ENCODE results near the gene MISP.

Gene MISP

DNA sequence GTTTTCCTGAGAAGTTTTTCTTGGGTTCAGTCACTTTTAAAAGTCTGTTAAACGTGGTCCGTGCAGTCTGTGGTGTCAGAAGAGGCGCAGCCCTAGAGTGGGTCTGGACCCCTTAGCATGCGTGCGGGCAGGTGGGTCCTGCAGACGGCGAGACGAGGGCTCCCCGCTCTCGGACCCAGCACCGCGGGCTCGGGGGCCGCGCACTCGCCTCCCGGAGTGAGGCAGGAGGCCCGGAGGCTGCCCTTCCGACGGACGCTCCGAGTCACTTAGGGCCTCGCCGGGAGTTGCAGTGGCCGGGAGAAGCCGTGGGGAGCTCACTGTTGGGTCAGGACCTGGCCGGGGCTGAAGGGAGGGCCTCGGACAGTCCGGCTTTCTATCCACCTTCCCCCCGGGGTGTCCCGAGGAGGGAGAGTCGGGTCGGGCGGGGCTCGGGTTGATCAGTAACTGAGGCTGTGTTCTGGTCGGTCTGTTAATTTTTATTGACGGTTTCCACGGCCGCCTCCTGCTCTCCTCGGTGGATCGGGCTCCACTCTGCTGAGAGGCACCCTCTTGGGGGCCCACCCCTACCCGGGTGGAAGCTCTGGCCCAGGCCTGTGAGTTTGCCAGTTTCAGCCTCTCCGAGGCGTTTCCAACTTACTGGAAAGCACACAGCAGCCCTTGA, 47.6 kb downstream of the MISP start:
- peak in 3 of 4 experiments; percentile 12 to 38 (median 19) for DNase-seq

DNA sequence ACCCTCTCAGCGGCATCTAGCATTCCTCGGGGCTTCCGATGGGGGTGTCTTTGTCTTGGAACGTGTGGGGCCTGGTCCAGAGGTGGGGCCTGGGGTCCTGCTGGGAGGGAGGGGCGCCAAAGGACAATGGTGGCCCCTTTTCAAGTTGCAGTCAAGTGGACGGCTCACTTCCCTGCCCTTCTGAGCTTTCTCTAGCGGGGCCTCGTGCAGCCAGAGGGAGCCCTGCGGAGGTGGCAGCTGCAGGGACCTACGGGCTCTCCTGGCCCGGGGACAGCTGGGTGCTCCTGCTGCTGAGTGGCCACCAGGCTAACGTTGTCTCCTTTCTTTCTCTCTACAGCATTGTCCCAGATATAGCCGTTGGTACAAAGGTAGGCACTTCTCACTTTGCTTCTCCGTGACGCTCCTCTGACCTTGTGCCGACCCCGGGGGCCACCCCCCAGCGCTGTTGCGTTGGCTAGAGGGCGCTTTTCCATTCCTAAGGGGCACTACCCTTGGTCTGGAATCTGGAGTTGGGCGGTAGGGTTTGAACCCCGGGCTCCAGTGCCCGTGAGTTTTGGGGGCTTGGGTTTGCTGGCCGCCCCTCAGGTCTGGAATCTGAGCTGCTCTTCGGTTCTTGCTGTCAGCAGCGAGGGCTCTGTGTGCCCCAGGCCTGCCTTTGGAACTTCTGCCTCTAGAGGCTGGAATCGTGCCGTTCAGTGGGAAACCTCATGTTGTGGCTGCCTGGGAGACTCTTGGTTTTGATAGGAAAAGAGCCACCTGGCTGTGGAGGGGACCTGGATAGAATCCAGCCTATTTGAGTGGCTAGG, 48.4 kb downstream of the MISP start:
- peak; percentile 43 to 73 (median 60) for DNase-seq

DNA sequence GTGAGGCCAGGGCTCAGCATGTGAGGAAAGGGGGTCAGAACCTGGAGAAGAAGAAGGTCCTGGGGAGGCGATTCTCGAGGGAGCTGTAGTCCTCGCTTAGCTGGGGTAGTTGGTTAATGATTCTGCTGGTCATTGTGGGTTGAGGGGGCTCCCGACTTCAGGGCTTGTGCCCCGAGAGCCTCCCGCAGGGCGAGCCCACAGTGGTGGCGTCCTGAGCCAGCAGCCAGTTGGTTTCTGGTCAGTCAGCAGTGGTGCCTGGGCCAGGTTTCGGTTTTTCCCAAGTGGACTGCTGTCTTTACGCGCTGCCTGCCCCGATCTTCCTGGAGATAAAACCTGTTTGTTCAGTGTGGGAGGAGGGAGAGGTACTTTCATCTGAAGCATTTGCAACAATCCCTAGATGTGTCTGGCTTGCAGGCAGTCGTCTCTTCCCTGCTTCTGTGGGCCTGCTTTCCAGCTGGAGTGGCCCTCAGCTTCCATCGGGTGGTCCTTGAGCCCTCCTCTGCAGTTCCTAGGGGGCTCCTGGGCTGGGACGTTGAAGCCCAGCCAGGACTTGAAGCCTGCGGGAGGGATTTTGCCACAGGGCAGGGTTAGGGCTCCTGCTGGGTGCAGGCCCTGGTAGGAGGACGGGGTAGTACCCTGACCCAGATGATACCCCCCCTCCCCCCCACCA, 49.6 kb downstream of the MISP start:
- DNase-seq, result no peak

DNA sequence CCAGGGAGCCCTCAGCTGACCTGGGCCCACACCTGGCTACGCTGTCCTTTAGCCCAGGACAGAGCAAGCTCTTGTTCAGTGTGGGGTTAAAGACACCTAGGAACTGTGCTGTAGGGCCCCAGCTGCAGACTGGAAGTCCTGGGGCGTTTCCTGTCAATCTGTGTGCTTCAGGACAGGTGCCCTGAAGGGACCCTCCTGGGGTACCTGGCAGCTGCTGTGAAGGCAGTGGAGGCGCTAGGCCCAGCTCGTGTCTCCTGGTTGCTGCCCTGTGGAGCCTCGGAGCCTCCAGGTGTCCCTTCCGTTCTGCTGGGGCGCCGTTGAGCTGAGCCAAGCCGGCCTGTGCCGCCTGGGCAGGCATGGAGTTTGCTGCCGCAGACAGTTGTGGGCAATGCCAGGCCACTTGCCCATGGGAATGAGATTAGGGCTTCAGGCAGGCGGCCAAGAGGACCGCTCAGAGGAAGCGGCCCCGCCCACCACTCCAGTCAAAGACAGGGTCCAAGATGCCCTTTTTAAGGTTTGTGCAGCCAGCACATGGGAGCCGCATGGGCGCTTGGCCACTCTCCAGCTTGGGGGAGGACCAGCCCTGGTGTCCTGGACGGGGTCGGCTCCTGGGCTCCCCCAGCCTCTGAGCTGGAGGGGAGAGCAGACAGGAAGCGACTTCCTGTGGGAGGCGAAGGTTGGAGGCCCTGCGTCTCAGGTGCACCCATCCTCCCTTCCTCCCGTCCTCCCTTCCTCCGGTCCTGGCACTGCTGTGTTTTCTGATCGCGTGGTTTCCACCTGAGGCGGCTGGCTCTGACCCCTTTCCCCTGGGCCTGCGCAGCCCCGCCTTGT, 50.3 kb downstream of the MISP start:
- DNase-seq, result peak; percentile 22 to 49 (median 33)

DNA sequence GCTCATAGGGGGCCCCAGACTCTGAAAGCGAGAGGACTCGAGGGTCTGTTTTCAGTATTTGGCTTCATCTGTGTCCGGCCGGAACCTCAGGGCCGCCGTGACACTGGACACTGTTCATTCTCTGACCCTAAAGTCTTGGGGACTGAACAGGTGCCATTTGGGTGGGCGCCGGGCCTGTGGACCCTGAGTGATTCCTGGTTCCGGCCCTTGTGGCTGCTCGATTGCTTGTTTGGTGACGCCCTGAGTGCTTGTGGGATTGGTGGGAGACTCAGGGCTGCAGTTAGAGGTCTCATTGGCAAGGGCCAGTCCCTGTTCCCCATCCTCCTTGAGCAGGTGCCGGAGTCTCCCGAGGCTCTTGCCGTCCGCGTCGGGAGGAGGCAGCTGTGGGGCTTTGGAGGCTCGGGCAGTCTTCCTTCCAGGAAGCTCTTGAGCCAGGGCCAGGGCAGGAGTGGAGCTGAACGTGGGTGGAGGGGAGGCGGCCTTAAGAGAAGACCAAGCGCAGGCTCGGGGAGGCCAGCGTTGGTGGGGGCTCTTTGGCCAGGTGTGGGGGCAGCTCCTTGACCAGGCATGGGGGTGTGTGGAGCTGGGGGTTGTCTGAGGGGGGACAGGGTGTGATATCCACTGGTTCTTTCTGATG, 51.1 kb downstream of the MISP start:
- no peak for DNase-seq

DNA sequence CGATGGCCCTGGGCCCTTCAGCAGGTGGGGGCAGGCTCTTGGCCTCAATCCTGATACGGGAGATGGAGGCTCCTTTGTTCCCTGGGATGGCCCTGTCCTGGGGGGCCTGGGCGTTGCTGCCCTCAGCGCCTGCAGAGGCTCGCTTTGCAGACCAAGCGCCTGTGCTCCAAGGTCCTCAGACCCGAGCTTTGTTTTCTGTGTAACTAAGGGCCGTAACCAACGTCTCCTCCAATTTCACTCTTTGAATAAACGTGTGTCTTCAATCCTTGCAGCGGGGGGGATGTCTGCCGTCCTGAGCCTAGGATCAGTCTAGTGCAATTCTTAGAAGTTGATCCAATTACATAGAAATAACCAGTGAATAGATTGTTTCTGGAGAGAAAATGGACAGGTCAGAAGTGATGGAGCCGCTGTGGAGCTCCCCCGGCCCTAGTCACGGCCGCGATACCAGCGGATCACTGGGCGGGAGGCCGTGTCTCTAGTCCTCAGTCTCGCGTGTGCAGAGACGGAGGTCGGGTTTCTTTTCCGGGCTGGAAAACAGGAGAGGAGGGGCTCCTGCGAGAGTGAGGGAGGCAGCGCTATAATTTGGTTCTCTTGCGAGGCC, 51.7 kb downstream of the MISP start:
- no peak for DNase-seq

DNA sequence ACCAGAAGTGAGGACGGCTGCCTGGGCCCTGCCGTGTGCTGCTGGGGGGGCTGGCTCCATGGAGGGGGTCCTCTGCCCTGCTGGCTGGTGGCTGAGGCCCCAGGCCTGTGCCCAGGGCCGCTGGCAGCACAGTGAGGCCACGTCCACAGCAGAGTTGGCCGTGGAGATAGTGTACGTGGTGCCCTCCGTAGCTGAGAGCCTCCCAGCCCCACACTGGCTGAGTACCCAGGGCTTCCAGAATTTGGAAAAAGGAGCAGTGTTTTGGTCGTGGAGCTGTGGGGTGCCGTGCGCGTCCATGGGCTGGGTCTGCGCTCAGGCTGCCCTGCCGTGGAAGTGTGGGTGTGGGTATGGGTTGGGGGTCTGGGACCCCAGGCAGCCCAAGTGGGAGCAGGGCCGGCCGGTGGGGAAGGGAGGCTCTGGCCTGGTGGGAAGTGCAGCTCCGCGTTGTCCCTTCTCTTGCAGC, 52.2 kb downstream of the MISP start:
- DNase-seq, result no peak

DNA sequence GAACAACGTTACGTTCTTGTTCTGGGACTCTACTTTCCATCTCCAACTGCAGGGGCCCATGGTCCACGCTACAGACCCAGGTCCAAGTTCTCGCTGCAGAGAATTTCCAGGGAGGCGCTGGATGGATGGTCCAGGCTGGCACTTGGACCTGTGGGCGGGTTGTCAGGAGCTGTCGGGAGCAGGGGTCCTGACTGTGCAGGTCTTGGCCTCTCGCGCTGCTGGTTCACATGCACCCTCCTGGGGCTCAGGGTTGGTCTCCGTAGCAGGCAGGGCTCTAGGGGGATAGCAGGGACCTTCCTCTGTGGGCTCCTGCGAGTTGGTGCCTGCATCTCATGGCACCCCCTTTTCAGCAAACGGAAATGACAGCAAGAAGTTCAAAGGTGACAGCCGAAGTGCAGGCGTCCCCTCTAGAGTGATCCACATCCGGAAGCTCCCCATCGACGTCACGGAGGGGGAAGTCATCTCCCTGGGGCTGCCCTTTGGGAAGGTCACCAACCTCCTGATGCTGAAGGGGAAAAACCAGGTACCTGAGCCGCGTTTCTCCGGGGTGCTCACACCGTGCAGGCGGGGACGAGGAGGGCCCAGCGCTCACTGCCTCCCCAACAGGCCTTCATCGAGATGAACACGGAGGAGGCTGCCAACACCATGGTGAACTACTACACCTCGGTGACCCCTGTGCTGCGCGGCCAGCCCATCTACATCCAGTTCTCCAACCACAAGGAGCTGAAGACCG, 52.9 kb downstream of the MISP start:
- no peak for DNase-seq

DNA sequence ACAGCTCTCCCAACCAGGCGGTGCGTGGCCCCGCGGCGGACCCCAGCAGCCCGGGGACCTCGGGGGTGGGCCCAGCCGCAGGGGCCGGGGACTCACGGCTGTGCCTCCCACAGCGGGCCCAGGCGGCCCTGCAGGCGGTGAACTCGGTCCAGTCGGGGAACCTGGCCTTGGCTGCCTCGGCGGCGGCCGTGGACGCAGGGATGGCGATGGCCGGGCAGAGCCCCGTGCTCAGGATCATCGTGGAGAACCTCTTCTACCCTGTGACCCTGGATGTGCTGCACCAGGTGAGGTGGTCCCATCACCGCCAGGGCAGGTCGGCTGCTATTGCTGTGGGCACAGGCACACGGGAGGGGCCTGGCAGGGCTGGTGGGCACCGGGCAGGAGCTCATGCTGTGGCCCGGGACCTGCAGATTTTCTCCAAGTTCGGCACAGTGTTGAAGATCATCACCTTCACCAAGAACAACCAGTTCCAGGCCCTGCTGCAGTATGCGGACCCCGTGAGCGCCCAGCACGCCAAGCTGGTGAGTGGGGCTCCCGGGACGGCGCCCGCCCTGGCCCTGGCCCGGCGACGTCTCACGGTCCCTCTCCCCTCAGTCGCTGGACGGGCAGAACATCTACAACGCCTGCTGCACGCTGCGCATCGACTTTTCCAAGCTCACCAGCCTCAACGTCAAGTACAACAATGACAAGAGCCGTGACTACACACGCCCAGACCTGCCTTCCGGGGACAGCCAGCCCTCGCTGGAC, 53.7 kb downstream of the MISP start:
- DNase-seq, result no peak

DNA sequence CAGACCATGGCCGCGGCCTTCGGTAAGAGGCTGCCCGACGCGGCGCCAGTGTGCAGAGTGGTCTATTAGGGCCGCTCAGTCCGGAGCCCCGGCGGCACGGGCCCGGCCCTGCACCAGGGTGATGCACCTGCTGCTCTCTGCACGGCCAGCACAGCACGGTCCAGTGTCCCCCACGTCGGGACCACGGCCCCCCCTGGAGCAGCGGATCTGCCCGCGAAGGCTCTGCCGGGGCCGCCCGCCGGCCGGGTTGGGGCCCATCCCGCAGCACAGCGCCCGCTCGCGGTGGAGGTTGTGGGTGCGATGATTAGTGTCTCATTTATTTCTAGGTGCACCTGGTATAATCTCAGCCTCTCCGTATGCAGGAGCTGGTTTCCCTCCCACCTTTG, 54.2 kb downstream of the MISP start:
- DNase-seq, result no peak

DNA sequence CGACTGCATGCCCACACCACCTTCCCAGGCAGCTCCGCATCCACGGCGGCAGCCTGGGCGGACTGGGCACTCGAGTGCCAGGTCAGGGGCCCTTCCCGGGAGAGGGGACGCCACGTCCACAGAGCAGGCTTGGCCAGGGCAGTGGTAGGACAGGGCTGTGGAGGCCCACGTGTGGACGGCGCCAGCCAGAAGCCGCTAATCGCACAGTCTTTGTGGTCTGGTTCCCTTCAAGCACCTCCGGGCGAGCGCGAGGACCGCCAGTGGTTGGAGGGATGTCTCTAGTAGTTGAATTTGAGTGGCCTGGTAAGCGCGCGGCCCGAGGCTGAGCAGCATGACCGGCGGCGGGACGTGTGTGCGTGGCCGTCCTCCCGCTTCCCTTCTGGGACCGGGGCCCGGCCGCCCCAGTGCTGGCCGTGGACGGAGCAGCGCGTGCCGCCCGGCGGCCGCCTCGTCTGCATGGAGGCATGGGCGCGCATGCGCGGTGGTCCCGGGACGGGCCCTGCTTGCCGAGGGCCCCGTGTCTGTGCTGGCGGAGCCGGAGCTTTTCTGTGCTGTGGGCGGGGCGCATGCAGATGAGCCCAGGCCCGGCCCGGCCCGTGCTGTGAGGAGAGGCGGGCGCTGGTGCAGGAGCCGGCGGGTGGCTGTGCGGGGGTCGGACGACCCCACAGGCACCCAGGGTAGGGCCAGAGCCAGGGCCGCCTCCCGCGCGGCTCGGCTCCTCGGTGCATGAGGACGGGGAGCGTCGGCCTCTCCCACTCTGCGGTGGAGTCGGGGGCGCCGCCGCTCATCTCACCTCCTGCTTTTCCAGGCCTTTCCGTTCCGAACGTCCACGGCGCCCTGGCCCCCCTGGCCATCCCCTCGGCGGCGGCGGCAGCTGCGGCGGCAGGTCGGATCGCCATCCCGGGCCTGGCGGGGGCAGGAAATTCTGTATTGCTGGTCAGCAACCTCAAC, 55.0 kb downstream of the MISP start:
- no peak for DNase-seq

DNA sequence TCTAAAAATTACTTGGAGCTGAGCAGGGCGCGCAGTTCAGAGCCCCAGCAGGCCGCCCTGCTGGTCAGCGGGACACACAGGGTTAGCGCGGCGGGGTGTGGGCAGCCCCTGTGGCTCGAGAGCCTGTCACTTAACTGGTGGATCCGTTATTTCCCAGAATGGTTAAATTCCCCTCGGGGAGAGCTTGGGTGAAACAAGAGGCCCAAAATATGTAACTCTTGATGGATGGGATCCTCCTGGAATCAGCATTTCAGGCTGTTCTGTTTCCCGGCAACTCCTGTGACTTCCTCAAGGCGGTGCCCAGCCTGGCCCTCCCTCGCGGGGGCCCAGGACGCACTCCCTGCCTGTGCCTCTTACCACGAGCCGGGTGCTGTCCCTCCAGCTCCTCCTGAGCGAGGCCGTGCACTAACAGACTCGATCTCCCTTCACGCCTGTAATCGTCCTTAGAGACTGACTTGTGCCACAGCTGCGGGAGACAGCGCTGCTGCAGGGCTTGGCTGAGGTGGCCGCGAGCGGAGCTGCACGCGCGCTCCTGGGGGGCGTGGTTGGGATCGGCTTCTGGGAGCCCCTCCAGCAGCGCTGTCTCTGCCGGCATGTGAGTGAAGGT, 56.0 kb downstream of the MISP start:
- no peak for DNase-seq

DNA sequence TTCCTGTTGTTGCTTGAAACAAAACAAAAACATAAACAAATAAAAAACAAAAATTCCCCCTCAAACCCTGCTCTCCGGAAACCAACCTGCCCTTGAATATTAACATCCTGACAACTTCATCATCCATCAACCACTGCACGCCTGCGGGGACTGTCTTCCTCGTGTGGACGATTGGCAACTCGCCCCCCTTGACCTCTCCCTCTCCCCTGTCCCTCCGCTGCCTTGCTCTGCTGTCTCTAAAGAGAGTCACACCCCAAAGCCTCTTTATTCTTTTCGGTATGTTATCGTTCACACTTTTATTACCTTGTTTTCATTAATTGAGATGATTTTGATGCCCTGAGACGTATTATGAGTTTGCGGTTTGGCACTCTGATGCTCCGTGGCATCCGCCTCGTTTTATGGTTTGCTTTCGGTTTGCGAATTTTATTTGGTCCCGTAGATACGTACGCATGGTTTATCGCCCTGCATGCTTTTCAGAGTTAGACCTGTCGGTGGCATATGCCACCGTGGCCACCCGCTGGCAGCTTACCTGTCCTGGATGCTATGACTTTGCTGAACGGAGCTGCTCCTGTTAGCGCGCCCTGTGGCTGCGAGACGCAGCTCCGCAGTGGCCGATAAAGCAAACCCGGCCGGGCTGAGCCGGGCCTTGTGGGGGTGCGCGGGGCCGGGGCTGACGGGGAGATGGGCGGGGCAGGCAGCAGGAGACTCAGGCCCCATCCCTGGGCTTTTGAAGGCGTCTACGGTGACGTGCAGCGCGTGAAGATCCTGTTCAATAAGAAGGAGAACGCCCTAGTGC, 56.9 kb downstream of the MISP start:
- DNase-seq, result no peak

DNA sequence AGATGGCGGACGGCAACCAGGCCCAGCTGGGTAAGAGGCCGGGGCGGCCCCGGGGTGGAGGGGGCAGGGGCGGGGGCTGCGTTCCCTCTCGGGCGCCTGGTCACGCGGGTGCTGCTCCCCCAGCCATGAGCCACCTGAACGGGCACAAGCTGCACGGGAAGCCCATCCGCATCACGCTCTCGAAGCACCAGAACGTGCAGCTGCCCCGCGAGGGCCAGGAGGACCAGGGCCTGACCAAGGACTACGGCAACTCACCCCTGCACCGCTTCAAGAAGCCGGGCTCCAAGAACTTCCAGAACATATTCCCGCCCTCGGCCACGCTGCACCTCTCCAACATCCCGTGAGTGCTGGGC, 57.5 kb downstream of the MISP start:
- DNase-seq, result no peak

DNA sequence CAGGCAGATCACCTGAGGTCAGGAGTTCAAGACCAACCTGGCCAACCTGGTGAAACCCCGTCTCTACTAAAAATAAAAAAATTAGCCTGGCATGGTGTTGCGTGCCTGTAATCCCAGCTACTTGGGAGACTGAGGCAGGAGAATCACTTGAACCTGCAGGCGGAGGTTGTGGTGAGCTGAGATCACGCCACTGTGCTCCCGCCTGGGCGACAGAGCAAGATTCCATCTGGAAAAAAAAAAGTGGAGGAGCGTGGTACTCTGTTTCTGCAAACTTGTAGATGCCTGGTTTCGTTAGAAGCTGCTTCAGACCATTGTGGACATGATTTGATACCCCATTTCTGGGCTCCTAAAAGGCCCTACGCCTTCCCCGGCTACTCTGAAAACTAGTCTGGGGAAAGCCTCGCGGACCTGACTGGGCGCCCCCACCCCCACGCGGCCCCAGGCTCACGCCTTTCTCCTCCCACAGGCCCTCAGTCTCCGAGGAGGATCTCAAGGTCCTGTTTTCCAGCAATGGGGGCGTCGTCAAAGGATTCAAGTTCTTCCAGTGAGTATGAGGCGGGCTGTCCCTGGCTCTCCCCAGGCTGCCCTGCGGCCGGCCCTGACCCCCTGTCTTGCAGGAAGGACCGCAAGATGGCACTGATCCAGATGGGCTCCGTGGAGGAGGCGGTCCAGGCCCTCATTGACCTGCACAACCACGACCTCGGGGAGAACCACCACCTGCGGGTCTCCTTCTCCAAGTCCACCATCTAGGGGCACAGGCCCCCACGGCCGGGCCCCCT, 59.4 kb downstream of the MISP start:
- no peak for DNase-seq

DNA sequence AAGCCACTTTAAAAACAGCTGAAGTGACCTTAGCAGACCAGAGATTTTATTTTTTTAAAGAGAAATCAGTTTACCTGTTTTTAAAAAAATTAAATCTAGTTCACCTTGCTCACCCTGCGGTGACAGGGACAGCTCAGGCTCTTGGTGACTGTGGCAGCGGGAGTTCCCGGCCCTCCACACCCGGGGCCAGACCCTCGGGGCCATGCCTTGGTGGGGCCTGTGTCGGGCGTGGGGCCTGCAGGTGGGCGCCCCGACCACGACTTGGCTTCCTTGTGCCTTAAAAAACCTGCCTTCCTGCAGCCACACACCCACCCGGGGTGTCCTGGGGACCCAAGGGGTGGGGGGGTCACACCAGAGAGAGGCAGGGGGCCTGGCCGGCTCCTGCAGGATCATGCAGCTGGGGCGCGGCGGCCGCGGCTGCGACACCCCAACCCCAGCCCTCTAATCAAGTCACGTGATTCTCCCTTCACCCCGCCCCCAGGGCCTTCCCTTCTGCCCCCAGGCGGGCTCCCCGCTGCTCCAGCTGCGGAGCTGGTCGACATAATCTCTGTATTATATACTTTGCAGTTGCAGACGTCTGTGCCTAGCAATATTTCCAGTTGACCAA, 60.1 kb downstream of the MISP start:
- DNase-seq, result no peak

Measured in suppressor macrophage (primary cell).